HL-60 (cell line): Measurements from ENCODE around the gene TEKTIP1.

Experiments
- DNase-seq, 2 experiments: peaks; one replicate each; pipeline ENCODE4 v3.0.0-alpha.2; 2010 to 2020; ENCODE audit warnings: low read depth in 1 of 2, low spot score in 1 of 2
- H3K27ac ChIP-seq: fragments of 250-450 bp; sonication (Bioruptor Pico); replicated peaks from 2 replicates; pipeline ENCODE4 v1.5.1; 2020; ENCODE audit warnings: mild to moderate bottlenecking, moderate library complexity
- H3K27me3 ChIP-seq: fragments of 250-450 bp; sonication (Bioruptor Pico); 2 replicates; pipeline ENCODE4 v1.5.1; 2021; ENCODE audit warnings: mild to moderate bottlenecking, moderate library complexity; ENCODE audit not compliant: insufficient read depth, poor library complexity, severe bottlenecking
- H3K4me3 ChIP-seq: replicated peaks from 2 replicates; pipeline ENCODE4 v1.5.1; 2011; ENCODE audit warnings: mild to moderate bottlenecking, control low read depth, low read length; ENCODE audit not compliant: insufficient read depth
- GABPA ChIP-seq: IDR thresholded peaks from 2 replicates; pipeline ENCODE4 v1.6.1; 2012; ENCODE audit warnings: low read depth
- POLR2AphosphoS5 ChIP-seq: IDR thresholded peaks from 2 replicates; pipeline ENCODE4 v1.6.1; 2012; ENCODE audit warnings: low read depth
- SPI1 ChIP-seq: IDR thresholded peaks from 2 replicates; pipeline ENCODE4 v1.6.1; 2012; ENCODE audit warnings: low read depth, mild to moderate bottlenecking, borderline replicate concordance
- TF ChIP-seq, protein P1 (sequence below): IDR thresholded peaks from one replicate; pipeline ENCODE4 v1.5.1; 2011; ENCODE audit warnings: low read length, control low read depth, inconsistent platforms; ENCODE audit not compliant: insufficient read depth
- TF ChIP-seq, protein P2 (sequence below): IDR thresholded peaks from 2 replicates; pipeline ENCODE4 v1.6.1; 2012; ENCODE audit warnings: low read depth; ENCODE audit not compliant: insufficient replicate concordance

TEKTIP1 gene

GRCh38 chr19:3548606-3549005, 9.6 kb downstream of the TEKTIP1 start:
- H3K27ac ChIP-seq = peak overlapping the region; percentile 89
- 0 out of 2 replicates have a peak overlapping the region, but pooled peaks have one; percentile 1 for H3K4me3 ChIP-seq
- peak; percentile 82 for TF ChIP-seq POLR2AphosphoS5
- TF ChIP-seq, protein P1, sequence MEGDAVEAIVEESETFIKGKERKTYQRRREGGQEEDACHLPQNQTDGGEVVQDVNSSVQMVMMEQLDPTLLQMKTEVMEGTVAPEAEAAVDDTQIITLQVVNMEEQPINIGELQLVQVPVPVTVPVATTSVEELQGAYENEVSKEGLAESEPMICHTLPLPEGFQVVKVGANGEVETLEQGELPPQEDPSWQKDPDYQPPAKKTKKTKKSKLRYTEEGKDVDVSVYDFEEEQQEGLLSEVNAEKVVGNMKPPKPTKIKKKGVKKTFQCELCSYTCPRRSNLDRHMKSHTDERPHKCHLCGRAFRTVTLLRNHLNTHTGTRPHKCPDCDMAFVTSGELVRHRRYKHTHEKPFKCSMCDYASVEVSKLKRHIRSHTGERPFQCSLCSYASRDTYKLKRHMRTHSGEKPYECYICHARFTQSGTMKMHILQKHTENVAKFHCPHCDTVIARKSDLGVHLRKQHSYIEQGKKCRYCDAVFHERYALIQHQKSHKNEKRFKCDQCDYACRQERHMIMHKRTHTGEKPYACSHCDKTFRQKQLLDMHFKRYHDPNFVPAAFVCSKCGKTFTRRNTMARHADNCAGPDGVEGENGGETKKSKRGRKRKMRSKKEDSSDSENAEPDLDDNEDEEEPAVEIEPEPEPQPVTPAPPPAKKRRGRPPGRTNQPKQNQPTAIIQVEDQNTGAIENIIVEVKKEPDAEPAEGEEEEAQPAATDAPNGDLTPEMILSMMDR = no peak
- TF ChIP-seq, protein P2, sequence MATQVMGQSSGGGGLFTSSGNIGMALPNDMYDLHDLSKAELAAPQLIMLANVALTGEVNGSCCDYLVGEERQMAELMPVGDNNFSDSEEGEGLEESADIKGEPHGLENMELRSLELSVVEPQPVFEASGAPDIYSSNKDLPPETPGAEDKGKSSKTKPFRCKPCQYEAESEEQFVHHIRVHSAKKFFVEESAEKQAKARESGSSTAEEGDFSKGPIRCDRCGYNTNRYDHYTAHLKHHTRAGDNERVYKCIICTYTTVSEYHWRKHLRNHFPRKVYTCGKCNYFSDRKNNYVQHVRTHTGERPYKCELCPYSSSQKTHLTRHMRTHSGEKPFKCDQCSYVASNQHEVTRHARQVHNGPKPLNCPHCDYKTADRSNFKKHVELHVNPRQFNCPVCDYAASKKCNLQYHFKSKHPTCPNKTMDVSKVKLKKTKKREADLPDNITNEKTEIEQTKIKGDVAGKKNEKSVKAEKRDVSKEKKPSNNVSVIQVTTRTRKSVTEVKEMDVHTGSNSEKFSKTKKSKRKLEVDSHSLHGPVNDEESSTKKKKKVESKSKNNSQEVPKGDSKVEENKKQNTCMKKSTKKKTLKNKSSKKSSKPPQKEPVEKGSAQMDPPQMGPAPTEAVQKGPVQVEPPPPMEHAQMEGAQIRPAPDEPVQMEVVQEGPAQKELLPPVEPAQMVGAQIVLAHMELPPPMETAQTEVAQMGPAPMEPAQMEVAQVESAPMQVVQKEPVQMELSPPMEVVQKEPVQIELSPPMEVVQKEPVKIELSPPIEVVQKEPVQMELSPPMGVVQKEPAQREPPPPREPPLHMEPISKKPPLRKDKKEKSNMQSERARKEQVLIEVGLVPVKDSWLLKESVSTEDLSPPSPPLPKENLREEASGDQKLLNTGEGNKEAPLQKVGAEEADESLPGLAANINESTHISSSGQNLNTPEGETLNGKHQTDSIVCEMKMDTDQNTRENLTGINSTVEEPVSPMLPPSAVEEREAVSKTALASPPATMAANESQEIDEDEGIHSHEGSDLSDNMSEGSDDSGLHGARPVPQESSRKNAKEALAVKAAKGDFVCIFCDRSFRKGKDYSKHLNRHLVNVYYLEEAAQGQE = peak; percentile 33
- 0 out of 2 replicates have a peak, but pooled peaks have one; percentile 18 for TF ChIP-seq GABPA
- TF ChIP-seq SPI1 = peak; percentile 90
- H3K27me3 ChIP-seq = no peaks in the 10 kb centered on the region
- peak; percentile 85 to 97 for DNase-seq

- no peak for DNase-seq
- Histone ChIP-seq H3K4me3 (no peak overlapping the region), H3K27me3 (no peaks in the 10 kb centered on the region), H3K27ac (peak overlapping the region; percentile 89)
- TF ChIP-seq GABPA (no peak), POLR2AphosphoS5 (no peak), SPI1 (no peak)
- TF ChIP-seq, protein P2 = no peak
- TF ChIP-seq, protein P1 = no peak
Observed at GRCh38 chr19:3549816-3550215, 10.8 kb downstream of the TEKTIP1 start.

DNA sequence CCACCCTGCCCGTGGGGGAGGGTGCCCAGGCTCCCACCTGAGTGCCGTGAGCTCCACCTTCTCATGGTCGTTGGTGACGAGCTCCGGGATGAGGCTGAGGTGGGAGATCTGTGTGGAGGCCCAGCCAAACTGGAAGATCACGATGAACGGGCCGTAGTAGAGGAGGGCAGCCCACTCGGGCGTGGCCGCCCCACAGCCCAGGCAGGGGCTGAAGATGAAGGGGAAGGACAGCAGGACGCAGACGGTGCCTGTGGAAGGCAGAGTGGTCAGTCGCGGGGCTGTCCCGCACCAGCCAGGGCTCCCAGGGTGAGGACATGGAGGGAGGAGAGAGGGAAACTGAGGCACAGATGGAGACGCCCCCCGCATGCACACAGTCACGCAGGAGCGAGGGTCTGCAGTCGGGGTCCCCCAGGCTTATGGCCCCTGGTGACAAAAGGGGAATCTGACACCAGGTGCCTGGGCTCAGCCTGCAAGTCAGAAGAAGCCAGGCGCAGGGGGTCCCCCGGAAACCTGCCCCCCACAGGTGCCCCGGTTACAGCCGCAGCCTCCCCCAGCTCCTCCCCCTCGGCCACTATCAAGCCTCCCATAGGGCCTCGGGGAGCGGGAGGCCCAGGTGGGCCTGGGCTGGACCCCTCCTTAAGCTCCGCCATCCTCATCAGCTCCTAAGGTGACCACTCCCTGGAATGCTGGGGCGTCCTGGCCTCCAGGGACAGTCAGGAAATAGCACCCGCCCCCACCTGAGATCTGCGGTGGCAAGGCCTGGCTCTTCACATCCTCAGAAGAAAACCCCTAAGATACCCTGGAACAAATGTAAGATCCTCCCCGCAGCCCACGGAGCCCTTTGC, 12.2 kb downstream of the TEKTIP1 start:
- Histone ChIP-seq H3K4me3 (no peak overlapping the region), H3K27me3 (no peaks in the 10 kb centered on the region), H3K27ac (no peak overlapping the region)
- DNase-seq = no peak
- TF ChIP-seq POLR2AphosphoS5 = no peak
- TF ChIP-seq, protein P2 = no peak
- no peak for TF ChIP-seq SPI1
- TF ChIP-seq GABPA = no peak
- TF ChIP-seq, protein P1 = no peak
